Activated T-helper 1 cell treated with anti-CD3 and anti-CD28 coated beads, Interleukin-12 subunit alpha, Interleukin-12 subunit beta, Interleukin-2, Interleukin-4 antibody, amounts not matched to agents 30 ng/mL and 10 ng/mL and 1 ng/mL, durations not matched to agents 14 hours and 24 hours and 36 hours (primary cell): ENCODE data around the gene CCDC13. TPM values are rescaled to one million over a fixed set of nuclear protein-coding genes. Genes with fewer than 3 reads are reported as not detected.

Source experiments
- DNase-seq: peaks from one replicate; pipeline ENCODE4 v3.0.0; 2021; ENCODE audit warnings: low spot score
- H3K27ac Mint-ChIP-seq: one replicate; pipeline ENCODE4 v1.8.0; 2021; ENCODE audit warnings: mild to moderate bottlenecking, mixed read lengths
- H3K27me3 Mint-ChIP-seq: one replicate; pipeline ENCODE4 v1.8.0; 2022; ENCODE audit warnings: mild to moderate bottlenecking, moderate library complexity, mixed read lengths; ENCODE audit not compliant: insufficient read depth
- H3K36me3 Mint-ChIP-seq: one replicate; pipeline ENCODE4 v1.8.0; 2021; ENCODE audit warnings: low read depth, mixed read lengths
- H3K4me1 Mint-ChIP-seq: one replicate; pipeline ENCODE4 v1.8.0; 2021; ENCODE audit warnings: low read depth, mixed read lengths
- H3K4me3 Mint-ChIP-seq: one replicate; pipeline ENCODE4 v1.8.0; 2021; ENCODE audit warnings: mild to moderate bottlenecking, moderate library complexity, mixed read lengths
- H3K9me3 Mint-ChIP-seq: one replicate; pipeline ENCODE4 v1.8.0; 2021; ENCODE audit warnings: mixed read lengths
- intact Hi-C: fragments of 100-400 bp; cut with micrococcal nuclease; formaldehyde crosslinking; loops from one replicate; pipeline ENCODE4 v1.15.1; 2024
- total RNA-seq: library from RNA; stranded (reverse); gene quantifications from 2 replicates; pipeline ENCODE4 v1.2.3, GENCODE V29; 2022

The CCDC13 gene
- total RNA-seq, 1 donor from 2014 or later, result not detected

DNA sequence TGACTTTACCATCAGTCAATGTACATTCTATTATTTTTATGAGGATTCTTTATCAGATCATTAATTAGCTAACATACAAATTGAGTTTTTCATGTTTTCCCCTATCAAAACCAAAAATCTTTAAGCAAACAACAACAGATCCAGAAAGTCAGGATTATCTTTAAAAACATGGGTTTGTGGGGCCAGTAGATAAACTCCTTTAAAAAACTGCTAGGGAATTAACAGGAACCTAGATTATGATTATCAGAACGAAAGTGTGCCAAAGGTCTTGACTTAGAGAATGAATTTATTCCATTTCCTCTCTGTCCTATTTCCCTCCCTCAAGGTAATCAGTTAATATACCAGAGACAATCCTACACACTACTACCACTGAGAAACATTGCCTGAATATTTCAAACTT is 13.2 kb upstream of the CCDC13 start:
- Mint-ChIP-seq H3K4me1 (peaks cover 6% of the 10 kb centered on the region), H3K27ac (no peak overlapping the region), H3K27me3 (no peaks in the 10 kb centered on the region), H3K4me3 (no peak overlapping the region), H3K36me3 (peaks cover 23% of the 10 kb centered on the region), H3K9me3 (no peaks in the 10 kb centered on the region)
- DNase-seq, result no peak
- intact Hi-C loops, result no loop called here

DNA sequence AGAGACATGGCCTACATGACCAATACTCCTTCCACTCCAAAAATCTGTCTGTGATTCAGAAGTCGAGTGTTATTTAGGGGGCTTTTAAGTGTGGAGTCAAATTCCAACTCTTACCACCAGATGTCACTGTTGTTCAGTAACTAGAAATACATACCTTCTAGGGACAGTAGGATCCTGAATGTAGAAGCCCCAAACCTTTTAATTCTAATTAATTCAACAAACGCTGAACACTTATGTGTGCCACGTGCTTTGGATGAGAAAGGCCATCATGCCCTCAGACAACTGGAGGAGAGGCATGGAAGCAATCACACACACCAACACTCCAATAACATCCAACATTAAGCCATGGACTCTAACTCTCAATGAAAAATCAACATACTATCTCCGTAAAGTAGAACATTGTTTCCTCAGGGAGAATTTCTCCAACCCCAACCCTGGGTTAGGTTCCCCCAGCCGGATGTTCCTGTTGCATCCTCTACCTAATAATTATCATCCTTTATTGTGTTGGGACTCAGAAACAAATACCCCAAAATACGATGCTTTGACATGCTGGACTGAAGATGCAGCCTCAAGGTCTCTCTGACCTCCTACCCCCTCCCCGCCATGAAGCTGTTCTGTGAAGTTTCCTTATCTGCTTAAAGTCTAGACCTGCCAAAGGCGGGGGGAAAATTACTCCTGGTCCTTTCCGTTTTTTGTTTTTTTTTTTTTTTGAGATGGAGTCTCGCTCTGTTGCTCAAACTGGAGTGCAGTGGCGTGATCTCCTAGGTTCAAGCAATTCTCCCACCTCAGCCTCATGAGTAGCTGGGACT is 8.0 kb upstream of the CCDC13 start:
- H3K27ac Mint-ChIP-seq, result no peak overlapping the region
- H3K4me3 Mint-ChIP-seq, result no peak overlapping the region
- H3K4me1 Mint-ChIP-seq, result peaks cover 6% of the 10 kb centered on the region

DNA sequence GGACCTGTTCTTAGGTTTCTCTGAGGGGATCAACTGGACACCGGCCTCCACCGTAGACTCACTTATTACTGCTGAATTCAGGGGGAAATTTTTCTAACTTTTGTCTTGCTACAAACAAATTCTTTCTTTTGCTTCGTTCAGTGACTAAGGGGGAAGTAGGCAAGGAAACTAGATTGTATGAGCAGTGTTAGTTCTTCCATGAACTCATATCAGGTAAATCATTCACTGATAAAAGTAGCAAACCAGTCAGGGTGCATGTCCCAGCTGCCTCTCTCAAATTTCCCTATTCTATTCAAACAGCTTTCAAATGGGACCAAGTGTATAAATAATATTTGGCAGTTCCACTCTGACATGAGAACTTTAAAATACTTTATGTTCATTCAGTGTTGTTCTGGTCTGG is 7.3 kb upstream of the CCDC13 start:
- Mint-ChIP-seq H3K9me3 (no peaks in the 10 kb centered on the region), H3K36me3 (peaks cover 10% of the 10 kb centered on the region), H3K27me3 (no peaks in the 10 kb centered on the region), H3K27ac (no peak overlapping the region), H3K4me3 (no peak overlapping the region), H3K4me1 (peaks cover 6% of the 10 kb centered on the region)
- intact Hi-C loops, result loop anchor here (2.0 kb wide), 1 partner anchor 50 kb away; no protein-coding TSS in a partner anchor
- DNase-seq, result no peak

More for the DNA sequence above, 8.0 kb upstream of the CCDC13 start:
- no peaks in the 10 kb centered on the region for H3K27me3 Mint-ChIP-seq
- peaks cover 14% of the 10 kb centered on the region for H3K36me3 Mint-ChIP-seq
- intact Hi-C loops, result loop anchor here (1.0 to 2.0 kb wide), 4 partner anchors 23 to 100 kb away; partner anchors contain the start of gene HIGD1A
- no peaks in the 10 kb centered on the region for H3K9me3 Mint-ChIP-seq
- no peak for DNase-seq

DNA sequence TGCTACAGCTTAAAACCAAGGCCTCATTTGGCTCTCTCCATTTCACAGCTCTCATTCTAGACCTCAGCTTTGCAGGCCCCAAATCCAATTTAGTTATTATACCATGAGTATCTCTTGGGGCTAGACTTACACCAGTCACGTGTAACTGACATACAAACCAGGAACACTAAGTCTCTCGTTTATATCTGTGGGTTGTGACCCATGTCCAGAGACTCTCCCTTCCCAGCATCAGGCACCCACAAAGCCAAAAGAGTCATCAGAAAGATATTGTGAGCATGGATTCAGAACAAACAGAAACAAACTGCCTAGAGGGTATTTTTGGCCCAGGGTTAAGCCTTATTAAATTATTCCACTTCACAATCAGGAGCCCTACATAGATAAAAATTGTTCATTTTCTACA is 5.6 kb upstream of the CCDC13 start:
- intact Hi-C loops, result no loop called here

DNA sequence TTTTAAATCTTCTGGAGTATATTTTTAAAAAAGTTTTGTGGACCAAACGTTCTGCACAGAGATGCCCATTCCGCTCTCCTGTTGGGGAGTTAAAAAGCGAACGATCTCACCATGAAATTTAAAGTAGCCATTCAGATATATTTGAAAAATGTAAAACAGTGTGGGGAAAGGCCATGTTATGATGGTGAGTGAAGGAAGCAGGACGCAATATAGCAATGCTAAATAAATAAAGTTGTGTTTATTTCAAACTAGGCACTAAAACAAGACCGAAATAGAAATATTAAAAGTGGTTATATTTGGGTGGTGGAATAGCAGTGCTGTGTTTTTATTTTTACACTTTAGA is 327 bp upstream of the CCDC13 start:
- H3K4me3 Mint-ChIP-seq, result peak overlapping the region; percentile 85
- DNase-seq, result no peak

More for the DNA sequence above, 5.6 kb upstream of the CCDC13 start:
- peaks cover 9% of the 10 kb centered on the region for H3K36me3 Mint-ChIP-seq
- no peak for DNase-seq
- no peaks in the 10 kb centered on the region for H3K9me3 Mint-ChIP-seq
- H3K4me1 Mint-ChIP-seq, result peaks cover 6% of the 10 kb centered on the region
- no peak overlapping the region for H3K4me3 Mint-ChIP-seq
- no peak overlapping the region for H3K27ac Mint-ChIP-seq
- H3K27me3 Mint-ChIP-seq, result no peaks in the 10 kb centered on the region

DNA sequence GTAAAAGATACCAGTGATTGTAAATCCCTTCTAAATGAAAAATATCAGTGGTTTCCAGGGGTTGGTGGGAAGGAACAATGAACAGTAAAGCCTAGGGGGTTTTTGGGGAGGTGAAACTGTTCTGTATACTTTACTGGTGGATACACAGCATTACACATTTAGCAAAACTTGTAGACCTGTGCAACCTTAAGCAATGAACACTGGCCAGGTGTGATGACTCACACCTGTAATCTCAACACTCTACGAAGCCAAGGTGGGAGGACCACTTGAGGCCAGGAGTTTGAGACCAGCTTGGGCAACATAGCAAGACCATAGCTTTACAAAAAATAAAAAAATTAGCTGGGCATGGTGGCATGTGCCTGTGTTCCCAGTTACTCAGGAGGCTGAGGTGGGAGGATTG is 1.8 kb downstream of the CCDC13 start:
- DNase-seq, result no peak
- H3K27me3 Mint-ChIP-seq, result peaks cover 15% of the 10 kb centered on the region
- H3K36me3 Mint-ChIP-seq, result no peaks in the 10 kb centered on the region
- intact Hi-C loops, result loop anchor here (5.0 kb wide), 1 partner anchor 516 kb away; the partner anchor contains the start of gene SNRK
- peak overlapping the region; percentile 44 for H3K27ac Mint-ChIP-seq
- no peaks in the 10 kb centered on the region for H3K9me3 Mint-ChIP-seq
- H3K4me3 Mint-ChIP-seq, result no peak overlapping the region
- peaks cover 12% of the 10 kb centered on the region for H3K4me1 Mint-ChIP-seq

More for the DNA sequence above, 327 bp upstream of the CCDC13 start:
- Mint-ChIP-seq H3K4me1 (peaks cover 12% of the 10 kb centered on the region), H3K9me3 (no peaks in the 10 kb centered on the region), H3K27ac (peak overlapping the region; percentile 85), H3K36me3 (no peaks in the 10 kb centered on the region), H3K27me3 (peaks cover 9% of the 10 kb centered on the region)
- intact Hi-C loops, result loop anchor here (1.0 to 5.0 kb wide), 7 partner anchors 31 to 847 kb away; partner anchors contain the start of genes HIGD1A, NKTR and SNRK

DNA sequence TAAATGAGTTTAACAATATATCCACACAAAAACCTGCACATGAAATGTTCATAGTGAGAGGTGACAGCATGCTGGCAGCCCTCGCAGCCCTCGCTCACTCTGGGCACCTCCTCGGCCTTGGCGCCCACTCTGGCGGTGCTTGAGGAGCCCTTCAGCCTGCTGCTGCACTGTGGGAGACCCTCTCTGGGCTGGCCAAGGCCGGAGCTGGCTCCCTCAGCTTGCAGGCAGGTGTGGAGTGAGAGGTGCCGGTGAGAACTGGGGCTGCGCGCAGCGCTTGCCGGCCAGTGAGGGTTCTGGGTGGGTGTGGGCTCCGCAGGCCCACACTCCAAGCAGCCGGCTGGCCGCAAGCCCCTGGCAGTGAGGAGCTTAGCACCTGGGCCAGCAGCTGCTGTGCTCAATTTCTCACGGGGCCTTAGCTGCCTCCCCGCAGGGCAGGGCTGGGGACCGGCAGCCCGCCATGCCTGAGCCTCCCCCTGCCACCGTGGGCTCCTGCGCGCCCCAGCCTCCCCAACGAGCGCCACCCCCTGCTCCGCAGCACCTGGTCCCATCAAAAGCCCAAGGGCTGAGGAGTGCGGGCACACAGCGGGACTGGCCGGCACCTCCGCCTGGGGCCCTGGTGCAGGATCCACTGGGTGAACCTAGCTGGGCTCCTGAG is 3.4 kb downstream of the CCDC13 start:
- Mint-ChIP-seq H3K27ac (no peak overlapping the region), H3K4me1 (peaks cover 12% of the 10 kb centered on the region), H3K9me3 (no peaks in the 10 kb centered on the region), H3K27me3 (peaks cover 17% of the 10 kb centered on the region), H3K4me3 (no peak overlapping the region), H3K36me3 (no peaks in the 10 kb centered on the region)
- DNase-seq, result no peak
- intact Hi-C loops, result loop anchor here (5.0 kb wide), 1 partner anchor 518 kb away; the partner anchor contains the start of gene SNRK

DNA sequence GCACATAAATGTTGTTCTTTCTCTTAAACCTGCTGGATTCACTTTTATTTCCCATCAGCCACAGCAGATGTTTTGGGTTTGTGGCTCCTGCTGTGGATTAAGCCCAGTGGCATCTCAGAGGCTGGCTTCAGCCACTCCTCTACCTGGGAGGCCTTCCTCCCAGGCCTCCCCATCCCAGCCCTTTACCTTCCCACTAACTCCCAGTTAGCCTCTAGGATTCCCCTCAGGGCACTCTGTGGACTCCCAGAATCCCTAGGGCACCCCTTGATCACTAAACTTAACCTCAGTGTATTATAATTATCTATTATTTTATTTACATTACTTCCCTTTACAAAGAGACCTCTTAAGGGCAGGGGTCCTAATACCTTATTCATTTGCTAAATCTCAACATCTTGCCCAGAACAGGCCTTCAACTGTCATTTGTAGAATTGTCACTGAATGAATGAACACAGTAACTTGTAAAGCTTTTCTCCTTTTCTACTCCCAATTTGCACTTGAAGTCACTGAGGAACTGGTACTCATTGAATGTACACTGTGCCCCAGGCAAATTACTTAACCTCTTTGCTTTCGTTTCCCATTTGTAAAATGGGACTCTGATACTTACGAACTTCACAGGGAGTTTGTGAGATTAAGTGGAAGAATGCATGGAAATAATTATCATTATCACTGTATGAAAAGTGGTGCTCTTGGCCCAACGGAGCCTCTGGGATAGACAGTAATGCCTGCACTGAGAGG is 8.3 kb downstream of the CCDC13 start:
- H3K4me3 Mint-ChIP-seq, result no peak overlapping the region

DNA sequence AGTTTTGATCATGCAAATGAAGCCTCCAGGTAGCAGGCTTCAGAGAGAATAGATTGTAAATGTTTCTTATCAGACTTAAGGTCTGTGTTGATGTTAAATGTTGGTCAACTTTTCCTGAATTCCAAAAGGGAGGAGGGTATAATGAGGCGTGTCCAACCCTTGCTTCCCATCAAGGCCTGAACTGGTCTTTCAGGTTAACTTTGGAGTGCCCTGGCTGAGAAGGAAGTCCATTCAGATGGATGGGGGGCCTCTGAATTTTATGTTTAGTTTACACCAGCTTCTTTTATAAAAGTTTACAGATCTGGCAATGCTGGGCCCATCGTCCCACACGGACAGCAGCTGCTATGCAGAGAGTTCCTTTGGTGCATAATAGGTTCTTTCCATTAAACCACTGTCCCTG is 8.9 kb downstream of the CCDC13 start:
- Mint-ChIP-seq H3K27ac (no peak overlapping the region), H3K27me3 (peaks cover 8% of the 10 kb centered on the region), H3K4me1 (no peaks in the 10 kb centered on the region), H3K36me3 (no peaks in the 10 kb centered on the region), H3K4me3 (no peak overlapping the region), H3K9me3 (no peaks in the 10 kb centered on the region)
- DNase-seq, result no peak
- intact Hi-C loops, result no loop called here

More for the DNA sequence above, 8.3 kb downstream of the CCDC13 start:
- intact Hi-C loops, result no loop called here
- Mint-ChIP-seq H3K9me3 (no peaks in the 10 kb centered on the region), H3K4me1 (no peaks in the 10 kb centered on the region), H3K27ac (no peak overlapping the region), H3K36me3 (no peaks in the 10 kb centered on the region), H3K27me3 (peaks cover 8% of the 10 kb centered on the region)
- DNase-seq, result no peak

DNA sequence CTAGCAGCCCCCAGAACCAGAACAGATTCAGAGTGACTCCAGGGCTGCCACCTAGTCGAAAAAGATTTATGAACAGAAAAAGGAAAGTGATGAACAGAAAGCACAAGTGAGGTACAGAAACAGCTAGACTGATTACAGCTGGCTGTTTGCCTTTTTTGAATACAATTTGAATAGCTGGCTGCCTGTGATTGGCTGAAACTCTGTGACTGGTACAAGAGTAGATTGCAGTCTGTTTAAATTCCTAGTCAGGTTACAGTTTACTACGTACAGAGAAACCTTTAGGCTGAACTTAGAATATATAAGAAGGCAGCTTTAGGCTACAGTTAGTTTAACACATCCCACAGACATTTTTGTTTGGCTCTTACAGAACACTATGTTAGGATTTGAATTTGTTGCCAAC is 10.0 kb downstream of the CCDC13 start:
- Mint-ChIP-seq H3K4me3 (no peak overlapping the region), H3K9me3 (no peaks in the 10 kb centered on the region), H3K27ac (no peak overlapping the region), H3K27me3 (peaks cover 8% of the 10 kb centered on the region), H3K36me3 (no peaks in the 10 kb centered on the region), H3K4me1 (no peaks in the 10 kb centered on the region)
- no peak for DNase-seq
- intact Hi-C loops, result no loop called here

DNA sequence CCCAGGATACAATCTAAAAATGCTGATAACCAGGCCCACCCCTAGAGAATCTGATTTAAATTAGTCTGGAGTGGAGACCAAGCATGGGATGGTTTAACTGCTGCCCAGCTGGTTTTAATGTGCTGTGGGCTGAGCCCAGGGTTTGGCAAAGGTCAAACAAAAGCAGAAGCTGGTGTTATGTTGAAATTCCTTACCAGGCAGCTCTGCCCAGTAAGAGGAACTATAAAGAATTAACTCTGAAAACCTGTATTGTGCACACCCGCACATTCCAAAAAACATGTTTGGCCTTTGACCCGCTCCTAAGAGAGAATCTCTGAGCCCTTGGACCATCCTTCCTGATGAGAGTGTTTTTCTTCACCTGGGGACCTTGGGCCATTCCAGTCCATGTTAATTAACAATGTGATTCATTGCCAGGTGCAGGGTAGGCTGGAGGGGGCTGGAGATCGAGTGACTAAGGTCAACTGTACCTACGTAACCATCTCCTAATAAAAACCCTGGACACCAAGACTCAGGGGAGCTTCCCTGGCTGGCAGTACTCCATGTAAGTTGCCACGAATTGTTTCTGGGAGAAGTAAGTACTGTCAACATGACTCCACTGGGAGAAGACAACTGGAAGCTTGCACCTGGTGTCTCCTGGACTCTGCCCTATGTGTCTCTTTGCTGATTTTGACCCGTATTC is 10.9 kb downstream of the CCDC13 start:
- intact Hi-C loops, result no loop called here
- no peak for DNase-seq
- Mint-ChIP-seq H3K4me3 (no peak overlapping the region), H3K4me1 (no peaks in the 10 kb centered on the region), H3K27ac (no peak overlapping the region), H3K9me3 (no peaks in the 10 kb centered on the region), H3K36me3 (no peaks in the 10 kb centered on the region), H3K27me3 (peaks cover 8% of the 10 kb centered on the region)

DNA sequence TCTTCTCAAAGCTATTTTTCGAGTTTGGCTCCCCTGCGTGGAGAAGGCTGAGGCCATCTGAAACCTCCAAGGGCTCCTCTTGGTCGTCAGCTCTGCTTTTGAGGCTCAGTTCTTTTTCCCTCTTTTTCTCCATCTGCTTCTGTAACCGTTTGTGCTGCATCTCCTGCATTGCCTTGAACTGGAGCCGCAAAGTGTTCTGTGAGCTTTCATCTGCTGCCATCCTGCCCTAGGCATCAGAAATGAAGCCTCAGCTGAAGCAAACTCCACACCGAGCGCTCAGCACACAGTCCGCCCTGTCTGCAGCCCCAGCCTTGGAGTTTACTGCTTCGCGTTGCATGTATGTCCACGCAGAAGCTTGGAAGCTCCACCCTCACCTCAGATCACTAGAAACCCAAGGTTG is 14.9 kb downstream of the CCDC13 start:
- H3K9me3 Mint-ChIP-seq, result no peaks in the 10 kb centered on the region
- H3K4me1 Mint-ChIP-seq, result no peaks in the 10 kb centered on the region
- no peak for DNase-seq
- intact Hi-C loops, result no loop called here
- H3K27me3 Mint-ChIP-seq, result peaks cover 4% of the 10 kb centered on the region
- H3K27ac Mint-ChIP-seq, result no peak overlapping the region
- no peaks in the 10 kb centered on the region for H3K36me3 Mint-ChIP-seq
- H3K4me3 Mint-ChIP-seq, result no peak overlapping the region
